ENCODE data around the gene ATG16L2.

DNA sequence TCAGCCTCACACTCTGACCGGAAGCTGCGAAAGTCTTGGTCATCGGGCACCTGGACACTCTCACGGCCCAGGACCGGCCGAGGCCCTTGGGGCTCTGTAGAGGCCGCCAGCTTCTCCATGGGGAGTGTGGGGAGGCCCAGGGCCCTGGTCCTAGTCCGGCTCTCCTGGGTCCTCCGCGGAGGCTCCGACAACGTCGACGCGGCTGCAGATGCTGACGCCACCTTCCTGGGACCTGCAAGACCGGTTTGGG, 33.2 kb upstream of the ATG16L2 start:
- TF ChIP-seq TEAD4 (IDR thresholded peaks at IDR 0.05; ENCODE audit: low read length): no peak
- no peak for TF ChIP-seq TEAD4 (CRISPR knock-in tag; IDR thresholded peaks at IDR 0.05; ENCODE audit: borderline replicate concordance)
- TF ChIP-seq BRD4 (IDR thresholded peaks at IDR 0.05): no peak
- TF ChIP-seq, protein P1, sequence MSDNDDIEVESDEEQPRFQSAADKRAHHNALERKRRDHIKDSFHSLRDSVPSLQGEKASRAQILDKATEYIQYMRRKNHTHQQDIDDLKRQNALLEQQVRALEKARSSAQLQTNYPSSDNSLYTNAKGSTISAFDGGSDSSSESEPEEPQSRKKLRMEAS (CRISPR knock-in tag; IDR thresholded peaks at IDR 0.05): no peak
- TF ChIP-seq ZNF121 (CRISPR knock-in tag; conservative IDR thresholded peaks at IDR 0.05): no peak

All from K562 (cell line).